K562 (cell line): Measurements from ENCODE around the gene JAG2. TPM values are rescaled to one million over a fixed set of nuclear protein-coding genes. Genes with fewer than 3 reads are reported as not detected.
A peak's percentile ranks its signal among the peaks of the same experiment; 100 is the strongest.

Source experiments
- ATAC-seq: fragments of 200-7000 bp; cut with Tn5 transposase; 3 replicates; pipeline ENCODE4 v1.9.1; 2020; ENCODE audit warnings: moderate library complexity
- BruUV-seq: library from RNA; stranded (reverse); fragments of 400-500 nt; replicated peaks from 2 replicates; lab custom pipeline; 2021; lab: Mats Ljungman, UMichigan
- CTCF ChIA-PET: fragments of 300-600 bp; formaldehyde crosslinking; extraction: SDS; loops from one replicate; lab custom pipeline; 2021; ENCODE audit warnings: low intra/inter-chr PET ratio; lab: Yijun Ruan, JAX
- POLR2A ChIA-PET: fragments of 300-600, 350-650 bp; sonication (Branson Sonifier 250); formaldehyde crosslinking; extraction: SDS; loops from one replicate; lab custom pipeline; 2021; ENCODE audit warnings: antibody characterized with exemption, inconsistent platforms; lab: Yijun Ruan, JAX
- DNase-seq, 4 experiments: peaks; one replicate each; pipeline versions ENCODE4 v3.0.0 to v3.0.0-alpha.2; 2011 to 2018; ENCODE audit warnings: low spot score in 3 of 4, mixed read lengths in 3 of 4; ENCODE audit errors: extremely low read depth in 1 of 4
- FAIRE-seq: peaks from 2 replicates; lab custom pipeline; 2011; peaks lifted over from hg19 to GRCh38; lab: Jason Lieb, UNC
- H2AFZ ChIP-seq: 2 replicates; pipeline ENCODE4 v1.6.0; 2011; ENCODE audit warnings: low read depth, low read length, control low read depth, inconsistent platforms
- H3K27ac ChIP-seq: fragments of 200-600 bp; 3 replicates; pipeline ENCODE4 v1.8.0; 2011; ENCODE audit warnings: low read depth, mild to moderate bottlenecking, control low read depth, inconsistent platforms, low read length, moderate library complexity, mixed read lengths; ENCODE audit errors: extremely low read depth
- H3K27me3 ChIP-seq, 2 experiments: fragments of 300-600 bp in 1 of 2; 2 replicates in 1 of 2; 3 replicates in 1 of 2; pipeline versions ENCODE4 v1.6.0 to v1.8.0; 2011; ENCODE audit warnings: inconsistent platforms in 2 of 2, low read length in 2 of 2, mild to moderate bottlenecking in 1 of 2, mixed read lengths in 1 of 2, moderate library complexity in 1 of 2; ENCODE audit not compliant: control insufficient read depth in 2 of 2, insufficient read depth in 2 of 2
- H3K36me3 ChIP-seq: fragments of 300-600 bp; 3 replicates; pipeline ENCODE4 v1.8.0; 2011; ENCODE audit warnings: mild to moderate bottlenecking, low read length, inconsistent platforms; ENCODE audit not compliant: control insufficient read depth, insufficient read depth
- H3K4me1 ChIP-seq, 2 experiments: fragments of 200-600 bp in 1 of 2; replicated peaks in 1 of 2; 2 replicates in 1 of 2; 3 replicates in 1 of 2; pipeline versions ENCODE4 v1.5.1 to v1.8.0; 2011; ENCODE audit warnings: inconsistent platforms in 2 of 2, low read length in 2 of 2, mild to moderate bottlenecking in 1 of 2, mixed read lengths in 1 of 2, moderate library complexity in 1 of 2; ENCODE audit not compliant: control insufficient read depth in 2 of 2, insufficient read depth in 2 of 2
- H3K4me2 ChIP-seq: 2 replicates; pipeline ENCODE4 v1.6.1; 2011; ENCODE audit warnings: low read length, control low read depth, inconsistent platforms, mixed read lengths; ENCODE audit not compliant: insufficient read depth
- H3K4me3 ChIP-seq: fragments of 200-600 bp; sonication (generic), shearing (Covaris generic); 2 replicates; pipeline ENCODE4 v1.5.1; 2016; ENCODE audit warnings: control low read depth, inconsistent platforms
- H3K79me2 ChIP-seq: fragments of 200-600 bp; 3 replicates; pipeline ENCODE4 v1.8.0; 2011; ENCODE audit warnings: low read length, inconsistent platforms; ENCODE audit not compliant: control insufficient read depth, insufficient read depth
- H3K9ac ChIP-seq, 2 experiments: 2 replicates each; pipeline versions ENCODE4 v1.6.0 to v1.6.1; 2011; ENCODE audit warnings: low read depth in 2 of 2, low read length in 2 of 2, control low read depth in 1 of 2, inconsistent platforms in 1 of 2, mild to moderate bottlenecking in 1 of 2, mixed read lengths in 1 of 2; ENCODE audit not compliant: insufficient read depth in 1 of 2
- H3K9me1 ChIP-seq: one replicate; pipeline ENCODE4 v1.6.0; 2011; ENCODE audit warnings: inconsistent platforms, mild to moderate bottlenecking, low read length, moderate library complexity; ENCODE audit not compliant: control insufficient read depth, insufficient read depth
- H3K9me3 ChIP-seq: replicated peaks from 2 replicates; pipeline ENCODE4 v1.5.1; 2011; ENCODE audit warnings: low read depth, low read length, inconsistent platforms; ENCODE audit not compliant: control insufficient read depth, insufficient read depth
- H4K20me1 ChIP-seq: replicated peaks from 2 replicates; pipeline ENCODE4 v1.6.1; 2011; ENCODE audit warnings: low read length, inconsistent platforms, mixed read lengths; ENCODE audit not compliant: control insufficient read depth, insufficient read depth
- CBFA2T2 ChIP-seq: fragments of 450-650 bp; conservative IDR thresholded peaks from 2 replicates; pipeline ENCODE4 v1.6.1; 2017; ENCODE audit warnings: mild to moderate bottlenecking
- CBFA2T3 ChIP-seq: fragments of 450-650 bp; IDR thresholded peaks from 2 replicates; pipeline ENCODE4 v1.6.1; 2017
- CBX8 ChIP-seq: fragments of 200-600 bp; sonication (generic); IDR thresholded peaks from 2 replicates; pipeline ENCODE4 v1.6.1; 2012; ENCODE audit warnings: borderline replicate concordance, mixed run types, low read depth, mild to moderate bottlenecking, moderate library complexity, mixed read lengths, low read length, control low read depth, inconsistent platforms; ENCODE audit not compliant: poor library complexity, severe bottlenecking; ENCODE audit errors: extremely low read depth
- CREBBP ChIP-seq: IDR thresholded peaks from one replicate; pipeline ENCODE4 v1.6.1; 2012; ENCODE audit warnings: low read depth, mild to moderate bottlenecking, control low read depth, inconsistent platforms, low read length
- FOXJ3 ChIP-seq: sonication (generic); formaldehyde crosslinking; IDR thresholded peaks from 2 replicates; pipeline ENCODE4 v1.4.0; 2020; ENCODE audit warnings: mild to moderate bottlenecking, missing genetic modification reagents
- FOXO4 ChIP-seq: fragments of 450-650 bp; formaldehyde crosslinking; IDR thresholded peaks from 2 replicates; pipeline ENCODE4 v1.4.0; 2020; ENCODE audit warnings: mild to moderate bottlenecking, moderate library complexity
- HIVEP1 ChIP-seq: fragments of 250-450 bp; sonication (Bioruptor Pico); IDR thresholded peaks from 2 replicates; pipeline ENCODE4 v1.4.0; 2020; ENCODE audit warnings: mild to moderate bottlenecking
- ILF3 ChIP-seq: fragments of 450-650 bp; IDR thresholded peaks from 2 replicates; pipeline ENCODE4 v1.6.1; 2018; ENCODE audit warnings: antibody characterized with exemption, mild to moderate bottlenecking, moderate library complexity, borderline replicate concordance
- MCM3 ChIP-seq: fragments of 450-650 bp; IDR thresholded peaks from 2 replicates; pipeline ENCODE4 v1.6.1; 2016
- NCOA1 ChIP-seq: fragments of 450-650 bp; IDR thresholded peaks from 2 replicates; pipeline ENCODE4 v1.6.1; 2016; ENCODE audit warnings: low read depth
- RAD51 ChIP-seq: fragments of 450-650 bp; IDR thresholded peaks from 2 replicates; pipeline ENCODE4 v1.7.1; 2016; ENCODE audit warnings: low read depth, mild to moderate bottlenecking, borderline replicate concordance
- RREB1 ChIP-seq: fragments of 250-450 bp; sonication (Bioruptor Pico); IDR thresholded peaks from 2 replicates; pipeline ENCODE4 v1.4.0; 2020
- SIN3B ChIP-seq: fragments of 450-650 bp; IDR thresholded peaks from 2 replicates; pipeline ENCODE4 v1.6.1; 2017; ENCODE audit warnings: low read depth, mild to moderate bottlenecking, moderate library complexity
- SMAD4 ChIP-seq: fragments of 250-450 bp; sonication (Bioruptor Pico); conservative IDR thresholded peaks from 2 replicates; pipeline ENCODE4 v1.8.0; 2021; ENCODE audit warnings: inconsistent platforms, mild to moderate bottlenecking, moderate library complexity
- ZNF274 ChIP-seq: IDR thresholded peaks from 2 replicates; pipeline ENCODE4 v1.6.1; 2011; ENCODE audit warnings: low read depth, mild to moderate bottlenecking, low read length, moderate library complexity, borderline replicate concordance
- WGBS: fragments of 100-300 bp; shearing (Covaris generic); methylation state at CpG from one replicate; pipeline ENCODE4 v1.1.6; 2016; ENCODE audit warnings: low coverage, mixed read lengths; ENCODE audit not compliant: insufficient coverage; ENCODE audit errors: missing lambda C conversion rate; 5-methylcytosine and 5-hydroxymethylcytosine counted together
- in situ Hi-C: fragments of 300-500 bp; cut with MboI; formaldehyde crosslinking; loops from 4 replicates; pipeline ENCODE4 v1.15.0; 2018; ENCODE audit warnings: inconsistent platforms, mixed read lengths
- intact Hi-C: fragments of 100-400 bp; cut with micrococcal nuclease; formaldehyde crosslinking; loops from 2 replicates; pipeline ENCODE4 v1.14.2; 2022
- polyA plus RNA-seq, 8 experiments: library from polyadenylated mRNA; depleted of rRNA in 4 of 8; stranded (reverse) in 5 of 8; unstranded in 3 of 8; fragments of >200 nt; fragmentation: Nextera tagmentation in 2 of 8; fragmentation: Illumina TruSeq in 1 of 8; extraction: Ambion mirVana in 2 of 8; extraction: Trizol in 1 of 8; gene quantifications; 2 replicates each; pipeline versions ENCODE4 v1.2.1 to v1.2.3, GENCODE V29; 2011 to 2014; ENCODE audit warnings: inconsistent platforms in 1 of 8, missing spikeins in 1 of 8
- total RNA-seq, 7 experiments: library from RNA; depleted of rRNA in 6 of 7; stranded (reverse); fragments of >200 nt in 6 of 7; fragmentation: Illumina TruSeq in 2 of 7; extraction: Trizol in 2 of 7; gene quantifications; 2 replicates each; pipeline versions ENCODE4 v1.2.1 to v1.2.3, GENCODE V29; 2011 to 2021; ENCODE audit warnings: low replicate concordance in 1 of 7

JAG2 gene
- total and polyA plus RNA-seq, 9 of the 15 experiments (the other 6 are each of a cell fraction or from before 2014, with no cell fraction given), result 0.25 to 48.4 (median 8.6) TPM

- H3K9me1 ChIP-seq, result peaks cover 4% of the 10 kb centered on the region
- intact Hi-C loops (no loop called here), in situ Hi-C loops (no loop called here)
- no peak overlapping the region for H3K27ac ChIP-seq
- peaks cover 10 to 77% of the 10 kb centered on the region in 2 experiments; a peak in 4 of 5 replicates for H3K4me1 ChIP-seq
- BruUV-seq, result no TSS peak
- no peak overlapping the region for H3K4me2 ChIP-seq
- peaks cover 5% of the 10 kb centered on the region; the same call in 1 of the 2 replicates for H4K20me1 ChIP-seq
- 70% methylated on average over 3 of the region's 10 CpGs for WGBS
- no peak overlapping the region for H3K4me3 ChIP-seq
- H3K9me3 ChIP-seq, result no peaks in the 10 kb centered on the region
- POLR2A ChIA-PET, result interaction anchor here (0.6 kb wide), 1 partner anchor 38 kb away, joined by 4 read pairs; no protein-coding TSS in a partner anchor
- FAIRE-seq, result no peak
- H2AFZ ChIP-seq, result no peak overlapping the region
- ATAC-seq, result no peak
- H3K27me3 ChIP-seq, result no peaks in the 10 kb centered on the region
- CTCF ChIA-PET, result interaction anchor here (0.5 kb wide), 1 partner anchor 515 kb away, joined by 3 read pairs; no protein-coding TSS in a partner anchor
- H3K9ac ChIP-seq, result peak overlapping the region in 1 of 2 experiments; percentile 82; a peak in 2 of 4 replicates
- H3K79me2 ChIP-seq, result peaks cover 59% of the 10 kb centered on the region
- H3K36me3 ChIP-seq, result peaks cover 12% of the 10 kb centered on the region; the same call in 1 of the 3 replicates
- no peak for DNase-seq
- TF ChIP-seq ILF3 (no peak), MCM3 (no peak), ZNF274 (no peak), SIN3B (no peak), CBFA2T2 (no peak), NCOA1 (no peak), FOXJ3 (CRISPR knock-in tag) (no peak), RREB1 (CRISPR knock-in tag) (no peak), CBFA2T3 (no peak), RAD51 (no peak), HIVEP1 (no peak), FOXO4 (CRISPR knock-in tag) (no peak), CREBBP (no peak), CBX8 (no peak), SMAD4 (CRISPR knock-in tag) (no peak)
Measured at GRCh38 chr14:105165134-105165704, 3.4 kb downstream of the JAG2 start.
